ENCODE results near the gene KCNK13.
A peak's percentile ranks its signal among the peaks of the same experiment; 100 is the strongest.
"Not testable (repeated sequence)": the region's sequence is repeated elsewhere in the genome, so short reads cannot be mapped to it uniquely, and the experiment has no call there.

Gene KCNK13

DNA sequence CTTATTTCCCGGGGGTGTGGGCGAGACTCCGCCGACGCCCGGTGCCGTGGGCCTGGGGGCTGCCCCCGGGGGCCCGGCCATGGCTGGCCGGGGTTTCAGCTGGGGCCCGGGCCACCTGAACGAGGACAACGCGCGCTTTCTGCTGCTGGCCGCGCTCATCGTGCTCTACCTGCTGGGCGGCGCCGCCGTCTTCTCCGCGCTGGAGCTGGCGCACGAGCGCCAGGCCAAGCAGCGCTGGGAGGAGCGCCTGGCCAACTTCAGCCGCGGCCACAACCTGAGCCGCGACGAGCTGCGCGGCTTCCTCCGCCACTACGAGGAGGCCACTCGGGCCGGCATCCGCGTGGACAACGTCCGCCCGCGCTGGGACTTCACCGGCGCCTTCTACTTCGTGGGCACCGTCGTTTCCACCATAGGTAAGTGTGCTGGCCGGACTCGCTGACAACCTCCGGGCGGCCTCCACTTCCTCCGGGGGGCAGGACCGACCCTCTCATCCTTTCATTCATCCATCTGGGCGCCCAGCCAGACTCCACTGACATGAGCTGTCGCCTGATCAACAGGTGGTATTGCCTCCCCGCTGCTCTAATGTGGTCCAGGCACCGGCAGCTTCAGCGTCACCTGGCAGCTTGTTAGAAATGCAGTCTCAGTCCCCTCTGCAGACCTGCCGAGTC, 467 bp downstream of the KCNK13 start:
- no peak for DNase-seq

DNA sequence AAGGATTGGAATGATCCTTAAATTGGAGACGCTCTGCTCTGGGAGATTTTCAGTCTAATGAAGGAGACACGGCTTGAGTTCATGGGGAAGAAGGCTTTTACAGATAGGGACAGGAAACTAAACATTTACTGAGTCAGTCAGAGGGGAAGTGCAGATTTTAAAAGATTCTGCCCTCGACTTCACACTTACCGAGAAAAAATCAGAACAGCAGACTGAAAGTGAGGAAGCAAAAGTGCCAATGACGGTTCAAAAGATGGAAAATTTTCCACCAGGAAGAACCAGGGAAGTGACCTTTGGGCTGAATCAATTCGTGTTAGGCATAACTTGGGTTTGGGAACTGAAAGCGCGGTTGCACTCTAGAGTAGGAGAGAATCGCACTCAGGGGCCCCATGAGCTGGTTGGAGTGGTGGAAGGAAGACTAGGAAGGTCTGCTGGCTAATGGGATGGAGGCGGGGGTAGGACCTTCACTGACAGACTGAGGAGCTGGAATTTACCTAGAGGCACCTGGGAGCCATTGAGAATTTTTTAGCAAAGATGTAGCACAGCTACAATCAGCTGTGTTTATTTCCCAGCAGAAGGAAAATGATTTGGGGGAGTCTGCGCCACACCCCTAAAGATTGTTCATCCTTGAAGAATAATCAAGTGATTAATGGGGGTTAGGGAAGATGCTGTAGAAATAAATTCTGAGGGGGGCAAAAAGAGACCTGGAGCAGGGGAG, 1.2 kb downstream of the KCNK13 start:
- peak; percentile 33 to 34 for DNase-seq

DNA sequence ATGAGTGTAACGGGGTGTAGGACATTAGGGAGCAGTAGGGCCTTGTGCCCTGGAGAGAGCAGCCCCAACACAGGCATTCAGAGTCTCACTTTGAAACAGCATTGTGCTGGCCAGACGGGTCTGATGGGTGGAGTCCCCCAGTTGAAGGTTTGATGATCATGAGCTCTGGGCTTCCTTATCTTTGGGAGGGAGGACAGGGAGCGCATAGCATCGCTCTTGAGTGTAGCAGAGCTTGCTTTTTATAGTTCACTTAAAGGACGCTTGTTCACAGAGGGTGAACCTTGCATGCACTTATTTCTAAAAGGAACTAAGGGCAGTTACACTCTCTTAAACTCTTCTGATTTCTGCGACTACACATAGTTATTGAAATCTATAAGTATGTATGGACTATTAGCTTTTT, 10.6 kb downstream of the KCNK13 start:
- DNase-seq, result no peak

DNA sequence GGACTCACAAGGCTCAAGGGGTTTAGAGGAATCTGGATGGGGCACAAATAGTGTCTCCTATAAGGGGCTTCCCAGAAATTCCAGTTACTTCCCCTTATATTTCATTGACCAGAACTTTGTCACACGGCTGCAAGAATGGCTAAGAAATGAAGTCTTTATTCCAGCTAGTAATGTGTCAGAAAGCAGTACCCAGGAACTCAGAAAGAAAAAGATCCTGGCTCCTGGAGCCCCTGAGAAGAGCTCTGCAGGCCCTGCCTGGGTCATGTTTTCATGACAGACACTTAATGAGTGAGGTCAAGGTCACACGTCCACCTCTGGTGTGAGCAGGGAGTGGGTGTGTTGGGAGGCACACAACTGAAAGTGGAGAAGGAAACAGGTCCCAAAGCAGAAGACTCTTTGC, 17.8 kb downstream of the KCNK13 start:
- DNase-seq, result no peak

DNA sequence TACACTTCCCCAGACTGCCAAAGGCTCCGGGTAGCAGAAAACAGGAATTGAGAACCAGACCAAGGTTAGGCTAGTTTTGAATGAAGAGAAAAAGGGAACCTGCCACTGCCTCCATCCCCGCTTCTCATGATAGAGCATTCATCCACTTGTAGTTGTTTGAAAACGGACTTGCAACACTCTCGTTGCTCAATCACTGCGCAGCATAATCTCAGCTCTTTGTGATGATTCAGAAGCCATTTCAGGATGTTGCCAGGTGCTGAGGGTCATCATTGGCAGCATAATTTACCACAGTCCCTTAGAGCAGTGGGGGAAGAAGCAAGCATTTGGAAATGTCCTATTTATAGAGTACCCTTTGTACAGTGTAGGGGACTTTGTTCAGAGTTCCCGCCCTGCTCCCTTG, 25.6 kb downstream of the KCNK13 start:
- peak; percentile 71 to 85 for DNase-seq

DNA sequence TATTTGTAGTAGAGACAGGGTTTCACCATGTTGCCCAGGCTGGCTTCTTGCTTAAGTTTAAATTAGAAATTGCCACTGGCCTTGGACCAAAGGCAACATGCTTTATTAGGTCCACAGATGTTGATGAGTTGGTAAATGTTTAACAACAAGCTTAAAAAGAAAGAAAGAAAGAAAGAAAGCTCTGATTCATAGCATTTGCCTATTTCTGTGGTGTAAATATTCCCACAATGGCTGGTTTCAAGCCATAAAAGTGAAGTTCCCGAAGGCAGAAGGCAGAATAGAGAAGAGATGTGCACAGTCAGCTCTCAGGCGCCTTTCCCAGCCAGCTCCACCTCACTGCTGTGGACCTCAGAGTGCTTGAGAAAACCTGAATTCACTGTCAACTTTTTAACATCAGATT, 26.4 kb downstream of the KCNK13 start:
- no peak for DNase-seq

DNA sequence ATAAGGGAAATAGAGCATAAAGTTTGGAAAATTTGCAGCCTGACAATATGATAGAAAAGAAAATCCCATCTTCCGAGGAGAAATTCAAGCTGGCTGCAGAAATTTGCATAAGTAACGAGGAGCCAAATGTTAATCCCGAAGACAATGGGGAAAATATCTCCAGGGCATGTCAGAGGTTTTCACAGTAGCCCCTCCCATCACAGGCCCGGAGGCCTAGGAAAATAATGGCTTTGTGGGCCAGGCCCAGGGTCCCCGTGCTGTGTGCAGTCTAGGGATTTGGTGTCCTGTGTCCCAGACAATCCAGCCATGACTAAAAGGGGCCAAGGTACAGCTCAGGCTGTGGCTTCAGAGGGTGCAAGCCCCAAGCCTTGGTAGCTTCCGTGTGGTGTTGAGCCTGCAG, 27.7 kb downstream of the KCNK13 start:
- not testable (repeated sequence) for DNase-seq

DNA sequence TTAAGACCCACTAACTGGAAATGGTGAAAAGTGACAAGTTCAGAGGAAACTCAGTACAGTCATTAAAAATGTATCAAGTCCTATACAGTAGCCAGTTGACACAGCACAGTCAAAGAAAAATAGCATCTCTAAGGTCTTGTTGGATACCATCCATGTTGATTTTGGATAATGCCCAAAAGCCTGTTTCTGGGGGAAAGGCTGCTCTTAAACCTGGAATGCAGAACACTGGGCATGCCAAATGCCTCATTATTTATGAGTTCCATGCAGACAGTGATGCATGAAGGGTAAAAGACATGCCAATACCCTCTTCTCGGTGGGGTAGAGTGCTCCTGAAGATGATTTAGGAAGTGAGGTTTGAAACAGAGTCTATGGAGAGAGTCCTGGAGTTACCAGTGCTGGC, 29.6 kb downstream of the KCNK13 start:
- DNase-seq, result no peak

DNA sequence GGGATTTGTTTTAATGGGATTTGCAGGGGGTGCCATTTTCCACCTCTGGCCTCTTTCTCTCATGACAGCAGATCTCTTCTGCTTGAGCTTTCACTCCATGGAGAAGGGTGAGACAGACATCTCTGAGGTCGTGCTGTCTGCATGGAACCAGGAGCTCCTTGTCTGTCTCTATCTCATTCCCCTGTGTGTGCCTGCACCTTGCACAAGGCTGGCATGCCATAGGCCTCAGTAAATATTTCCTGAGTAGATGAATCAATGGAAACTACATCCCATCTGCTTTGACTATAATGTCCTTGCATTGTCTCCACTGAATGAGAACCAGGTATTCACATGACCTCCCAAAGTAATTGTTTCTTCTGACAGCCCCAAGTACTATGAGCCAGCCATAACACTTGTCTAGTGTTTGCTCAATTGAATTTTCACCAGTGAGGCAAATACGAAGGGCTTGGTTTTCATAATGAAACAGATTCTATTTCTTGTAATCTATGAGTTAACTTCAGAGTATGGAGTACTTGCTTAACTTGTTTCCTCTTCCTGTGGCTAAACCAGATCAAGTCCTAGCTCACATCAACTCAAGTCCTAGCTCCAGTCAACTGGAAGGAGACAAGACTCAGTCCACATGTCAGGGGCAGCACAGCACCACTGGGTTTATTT, 32.3 kb downstream of the KCNK13 start:
- DNase-seq, result peak; percentile 66 to 75

DNA sequence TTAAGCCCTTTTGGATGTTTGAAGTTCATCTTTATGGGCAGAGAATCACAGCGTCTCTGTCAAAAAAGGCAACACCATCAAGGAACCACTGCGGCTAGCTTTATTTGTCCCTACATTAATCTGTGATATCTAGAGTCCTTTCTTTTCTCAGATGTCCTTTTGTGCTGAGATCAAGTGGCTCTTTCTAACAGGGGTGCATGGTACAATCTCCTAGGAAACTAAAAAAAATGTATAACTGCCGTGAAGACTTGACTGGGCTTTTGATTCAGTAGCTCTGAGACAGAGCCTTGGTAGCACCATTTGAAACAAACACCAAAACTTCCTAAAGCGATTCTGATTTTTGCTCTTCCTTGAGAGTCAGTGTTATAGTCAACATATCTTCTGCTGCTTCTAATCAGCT, 33.3 kb downstream of the KCNK13 start:
- no peak for DNase-seq

DNA sequence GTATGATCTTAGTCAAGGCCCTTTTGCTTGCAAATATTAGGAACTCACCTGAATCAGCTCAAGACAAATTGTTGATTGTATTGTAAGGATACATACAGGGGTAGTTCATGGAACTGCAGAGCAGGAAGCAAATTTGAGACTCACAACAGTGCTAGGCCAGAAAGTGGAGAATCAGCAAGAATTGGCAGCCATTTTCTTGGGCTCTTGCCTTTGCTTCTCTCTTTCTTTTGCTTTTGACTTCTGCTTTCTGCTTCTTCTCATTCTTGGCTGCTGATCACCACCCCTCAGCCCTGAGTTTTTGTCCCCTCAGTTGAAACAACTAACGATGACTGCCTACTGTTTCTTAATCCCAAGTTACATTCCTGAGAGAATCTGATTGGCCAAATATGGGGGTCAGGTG, 34.8 kb downstream of the KCNK13 start:
- no peak for DNase-seq

DNA sequence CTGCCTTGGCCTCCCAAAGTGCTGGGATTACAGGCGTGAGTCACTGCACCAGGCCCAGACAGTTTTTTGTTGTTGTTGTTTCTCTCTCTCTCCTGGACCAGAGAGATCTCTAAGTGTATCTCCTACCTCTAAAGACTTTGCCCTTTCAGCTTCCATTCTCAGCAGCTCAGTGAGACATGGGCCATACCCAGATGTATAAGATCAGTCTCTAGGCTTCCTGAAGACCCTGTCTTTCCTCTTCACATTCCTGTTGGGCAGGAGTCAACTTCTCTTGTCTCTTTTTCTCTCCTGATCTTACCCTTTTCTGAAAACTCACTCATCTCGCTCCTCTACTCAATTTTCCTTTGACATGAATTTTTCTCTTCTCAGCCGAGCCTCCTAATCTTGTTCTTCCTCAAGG, 42.0 kb downstream of the KCNK13 start:
- no peak for DNase-seq

DNA sequence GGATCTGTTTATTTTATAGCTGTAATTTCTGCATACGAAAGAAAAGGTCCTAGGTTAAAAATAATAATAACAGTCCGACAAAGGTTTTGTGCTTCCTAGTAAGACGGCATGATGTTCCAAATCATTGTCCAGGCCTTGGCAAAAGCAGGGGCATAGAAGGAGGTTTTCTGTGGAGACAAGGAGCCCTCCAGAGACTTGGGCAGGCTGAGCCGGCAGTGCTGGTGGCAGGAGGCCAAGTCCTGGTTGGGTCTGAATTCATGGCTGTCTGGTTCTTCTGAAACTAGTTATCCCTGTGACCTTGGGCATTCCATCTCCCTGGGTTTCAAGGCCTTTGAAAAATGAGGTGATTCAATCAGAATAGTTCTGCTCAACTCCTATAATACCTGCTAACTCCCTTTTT, 44.0 kb downstream of the KCNK13 start:
- no peak for DNase-seq

DNA sequence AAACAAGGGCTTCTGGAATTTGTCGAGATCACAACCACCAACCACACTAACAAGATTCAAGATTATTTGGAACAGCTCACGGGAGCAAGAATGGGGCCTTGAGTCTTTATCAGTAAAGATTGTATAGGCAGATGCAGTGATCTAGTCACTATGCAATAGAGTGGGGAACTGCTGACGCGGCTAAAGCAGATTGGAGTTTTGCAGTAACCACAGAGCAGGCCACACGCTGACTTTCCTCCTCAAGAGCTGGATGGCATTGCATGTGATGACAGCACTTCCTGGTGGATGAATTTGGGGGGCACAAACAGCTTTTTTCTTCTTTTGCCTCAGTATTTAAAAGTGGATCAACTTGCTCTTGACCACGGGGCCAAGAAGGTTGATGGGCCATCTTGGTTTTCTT, 46.0 kb downstream of the KCNK13 start:
- peak in 1 of 2 experiments; percentile 13 for DNase-seq

DNA sequence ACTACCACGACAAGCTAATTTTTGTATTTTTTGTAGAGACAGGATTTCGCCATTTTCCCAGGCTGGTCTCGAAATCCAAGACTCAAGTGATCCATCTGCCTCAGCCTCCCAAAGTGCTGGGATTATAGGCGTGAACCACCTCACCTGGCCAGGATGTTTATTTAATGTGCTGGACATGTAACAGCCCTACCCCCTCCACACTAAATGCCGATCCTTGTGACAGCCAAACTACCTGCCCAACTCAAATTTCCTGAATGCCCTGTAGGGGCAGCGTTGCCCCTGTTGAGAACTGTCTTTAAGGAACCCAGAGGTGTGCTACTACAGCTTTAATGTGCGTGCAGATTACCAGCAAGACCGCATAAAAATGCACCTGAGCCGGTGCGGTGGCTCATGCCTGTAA, 48.1 kb downstream of the KCNK13 start:
- peak; percentile 29 to 31 for DNase-seq

DNA sequence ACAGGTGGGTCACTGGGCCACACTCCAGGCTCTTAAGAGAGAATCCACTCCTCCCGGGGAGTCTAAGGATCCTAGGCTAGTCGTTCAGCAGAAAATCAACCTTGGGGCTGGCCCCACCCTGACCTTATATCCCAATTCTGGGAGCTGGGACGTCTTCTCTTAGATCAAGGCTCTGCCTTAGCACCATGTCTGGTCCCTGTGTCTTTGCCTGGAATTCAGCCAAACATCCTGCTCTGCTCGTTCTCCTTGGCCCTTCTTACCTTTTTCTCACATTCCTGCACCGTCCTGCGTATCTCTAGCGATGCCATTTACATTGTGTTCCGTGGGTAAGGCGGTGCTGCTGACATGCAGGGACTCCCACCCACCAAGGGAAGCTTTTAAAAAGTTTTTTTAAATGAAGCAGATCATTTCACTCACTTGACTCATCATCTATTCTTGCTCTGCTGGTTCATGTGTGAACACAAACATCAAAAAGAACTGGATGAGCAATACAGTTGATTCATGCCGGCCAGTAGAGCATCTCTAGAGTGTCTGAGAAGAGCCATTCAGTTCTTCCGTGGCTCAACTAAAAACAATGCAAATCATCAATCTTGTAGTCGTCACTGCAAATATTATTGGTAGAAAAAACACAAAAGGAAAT, 50.2 kb downstream of the KCNK13 start:
- no peak for DNase-seq

DNA sequence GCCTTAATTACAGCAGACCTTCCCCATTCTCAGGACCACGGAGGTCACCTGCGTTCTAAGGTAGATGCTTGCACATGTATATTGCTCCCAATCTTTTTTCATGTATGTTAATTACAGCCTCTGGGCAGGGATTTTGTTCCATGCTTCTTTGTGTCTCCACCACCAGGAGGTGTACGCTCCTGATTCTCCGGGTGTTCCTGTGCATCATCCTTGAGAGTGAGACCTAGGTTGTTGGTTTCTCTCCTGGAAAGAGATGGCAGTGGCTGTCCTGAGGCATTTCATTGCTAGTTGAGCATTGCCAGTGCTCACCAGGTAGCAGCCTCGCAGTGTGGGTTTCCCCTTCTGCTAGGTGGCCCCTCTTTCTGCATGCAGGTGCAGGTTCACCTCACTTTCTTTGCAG, 52.8 kb downstream of the KCNK13 start:
- DNase-seq, result no peak

DNA sequence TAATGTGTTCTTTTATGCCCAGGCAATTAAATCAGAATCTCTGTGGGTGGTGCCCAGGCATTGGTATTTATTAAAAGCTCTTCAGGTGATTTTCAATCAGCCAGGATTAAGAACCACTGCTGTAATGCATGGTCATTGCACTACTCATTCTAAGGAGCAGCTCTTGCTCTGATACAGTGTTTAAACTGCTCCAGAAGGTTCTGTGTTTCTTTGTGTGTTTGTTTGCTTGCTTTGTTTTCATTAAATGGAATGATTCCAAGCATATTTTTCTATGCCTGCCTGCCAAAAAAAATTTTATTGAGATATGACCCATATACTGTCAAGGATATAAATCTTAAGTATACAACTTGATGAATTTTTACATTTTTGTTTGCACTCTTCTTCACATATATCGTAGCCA, 54.0 kb downstream of the KCNK13 start:
- DNase-seq, result no peak

DNA sequence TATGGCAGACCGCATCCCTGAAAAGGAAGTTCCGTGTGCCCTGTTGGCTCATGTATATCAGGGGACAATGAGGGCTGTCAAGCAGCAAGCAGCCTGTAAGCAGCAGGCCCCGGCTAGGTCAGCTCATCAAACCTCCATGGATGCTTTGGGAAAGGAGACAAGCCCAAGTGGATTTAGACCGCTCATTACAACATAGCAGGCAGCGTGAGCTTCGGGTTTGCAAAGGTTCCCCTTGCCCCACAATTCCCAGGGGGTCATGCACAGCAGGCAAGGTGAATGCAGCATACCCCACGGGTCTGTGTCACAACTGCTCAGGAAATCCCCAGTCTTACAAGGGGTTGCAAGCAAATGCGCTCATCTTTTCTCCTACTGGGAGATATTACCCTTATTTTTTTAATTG, 54.6 kb downstream of the KCNK13 start:
- DNase-seq, result no peak

DNA sequence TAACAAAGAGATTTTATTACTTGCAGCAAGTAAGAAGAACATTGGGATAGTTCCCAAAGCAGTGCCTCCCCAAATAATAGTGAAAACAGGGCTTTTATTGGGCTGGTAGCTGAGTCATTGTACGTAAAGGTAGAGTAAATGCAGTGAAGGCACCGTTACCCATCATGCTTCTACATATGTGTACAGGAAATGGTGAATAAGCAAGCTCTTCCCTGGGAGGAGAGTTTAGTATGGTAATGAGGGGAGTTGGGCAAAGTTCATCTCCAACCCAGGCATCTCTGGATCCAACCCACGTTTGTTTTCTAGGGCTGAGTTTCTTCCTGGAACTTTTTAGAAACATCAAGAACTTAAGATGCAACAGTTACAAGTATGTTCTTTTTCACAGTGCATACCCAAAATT, 56.2 kb downstream of the KCNK13 start:
- no peak for DNase-seq

DNA sequence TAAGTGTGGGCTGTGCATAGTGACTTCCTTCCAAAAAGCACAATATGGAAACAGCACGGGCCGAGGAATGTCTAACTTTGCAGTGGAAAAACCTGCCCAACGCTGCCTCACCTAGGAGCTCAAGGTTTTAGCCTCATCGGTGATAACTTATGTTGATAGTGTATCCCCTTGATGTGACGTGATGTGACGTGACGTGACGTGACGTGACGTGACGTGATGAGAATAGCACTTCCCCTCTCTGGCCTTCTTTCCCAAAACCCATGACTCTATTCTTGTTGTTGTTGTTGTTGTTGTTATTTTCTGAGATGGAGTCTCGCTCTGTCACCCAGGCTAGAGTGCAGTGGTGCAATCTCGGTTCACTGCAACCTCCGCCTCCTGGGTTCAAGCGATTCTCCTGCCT, 64.5 kb downstream of the KCNK13 start:
- DNase-seq, result no peak

DNA sequence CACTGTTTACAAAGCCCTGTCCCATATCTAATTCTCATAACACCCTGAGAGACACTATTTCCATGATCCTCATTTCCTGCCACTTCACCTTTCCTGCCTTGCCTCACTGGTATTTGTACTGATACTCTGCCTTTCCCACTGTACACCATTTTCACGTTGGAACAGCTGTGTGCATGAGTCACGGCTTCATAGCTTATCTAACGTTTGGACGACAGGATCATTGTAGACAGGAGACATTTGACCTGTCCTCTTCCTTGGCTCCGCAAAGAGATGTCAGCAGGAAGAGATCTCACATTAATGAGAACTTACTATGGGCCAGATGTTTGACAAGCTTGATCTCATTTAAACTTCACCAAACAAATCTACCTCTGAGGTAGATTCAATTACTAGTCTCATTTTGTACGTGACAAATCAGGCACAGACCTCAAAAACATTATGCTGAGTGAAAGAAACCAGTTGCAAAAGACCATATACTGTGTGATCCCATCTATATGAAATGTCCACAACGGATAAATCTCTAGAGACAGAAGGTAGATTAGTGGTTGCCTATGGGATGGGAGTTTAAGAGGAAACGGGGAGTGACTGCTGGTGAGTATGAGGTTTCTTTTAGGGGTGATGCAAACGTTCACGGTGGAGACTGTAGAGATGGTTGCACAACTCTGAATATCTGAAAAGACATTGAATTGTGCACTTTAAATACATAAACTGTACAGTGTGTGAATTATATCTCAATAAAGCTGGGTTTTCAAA, 71.2 kb downstream of the KCNK13 start:
- peak; percentile 18 to 41 for DNase-seq

DNA sequence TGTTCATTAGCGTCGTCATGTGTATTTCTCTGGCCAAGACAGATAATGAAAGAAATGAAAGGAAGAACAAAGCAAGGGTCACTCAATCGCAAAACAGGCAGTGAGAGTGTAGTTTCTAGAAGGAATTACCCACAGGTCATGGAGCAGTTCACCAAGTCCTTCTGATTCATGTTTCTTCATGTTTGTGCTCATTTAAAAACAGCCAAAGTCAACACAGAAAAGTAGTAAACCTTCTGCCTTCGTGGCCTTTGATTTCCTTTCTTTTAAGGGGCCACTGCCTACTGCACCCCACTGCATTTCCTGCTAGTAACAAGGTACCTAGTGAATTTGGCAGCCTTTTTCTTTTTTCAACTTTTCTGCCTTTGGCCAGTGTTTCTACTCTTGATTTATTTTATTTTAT, 75.1 kb downstream of the KCNK13 start:
- no peak for DNase-seq

Measured in Kasumi-1 (cell line).